Measurements from ENCODE around the gene B4GALNT3. TPM values are rescaled to one million over a fixed set of nuclear protein-coding genes. Genes with fewer than 3 reads are reported as not detected.
"Not testable (repeated sequence)": the region's sequence is repeated elsewhere in the genome, so short reads cannot be mapped to it uniquely, and the experiment has no call there.

Gene B4GALNT3
- total RNA-seq, 2 experiments from 2014 or later: 0.37 to 0.64 TPM

- Mint-ChIP-seq H3K4me1 (peaks cover 52% of the 10 kb centered on the region), H3K36me3 (peaks cover 6% of the 10 kb centered on the region), H3K9me3 (ENCODE audit: low read depth) (peaks cover 2% of the 10 kb centered on the region), H3K4me3 (no peak overlapping the region), H3K27me3 (no peaks in the 10 kb centered on the region), H3K27ac (no peak overlapping the region)
- no peak for DNase-seq
- no peak for ATAC-seq
- CTCF ChIA-PET: interaction anchor here (0.7 to 1.7 kb wide), 3 partner anchors 52 to 218 kb away, joined by 3 to 4 read pairs (median 3); no protein-coding TSS in a partner anchor
These were observed 113.5 kb downstream of the B4GALNT3 start for GRCh38 chr12:573232-573631.

GRCh38 chr12:574475-575128, 114.9 kb downstream of the B4GALNT3 start:
- Mint-ChIP-seq H3K36me3 (peaks cover 6% of the 10 kb centered on the region), H3K27ac (peak overlapping the region; percentile 54), H3K4me3 (no peak overlapping the region), H3K4me1 (peaks cover 46% of the 10 kb centered on the region), H3K27me3 (no peaks in the 10 kb centered on the region), H3K9me3 (ENCODE audit: low read depth) (peaks cover 2% of the 10 kb centered on the region)
- ATAC-seq (no peak), DNase-seq (no peak)
- CTCF ChIA-PET: interaction anchor here (0.8 to 4.6 kb wide), 14 partner anchors 34 to 378 kb away, joined by 3 to 99 read pairs (median 13); partner anchors contain the start of genes RAD52 and WNK1

GRCh38 chr12:575129-575502, 115.4 kb downstream of the B4GALNT3 start:
- H3K4me3 Mint-ChIP-seq: no peak overlapping the region
- no peak for ATAC-seq
- CTCF ChIA-PET: interaction anchor here (1.0 to 4.6 kb wide), 28 partner anchors 10 to 1009 kb away, joined by 3 to 99 read pairs (median 8); partner anchors contain the start of genes RAD52 and WNK1
- H3K27me3 Mint-ChIP-seq: no peaks in the 10 kb centered on the region
- H3K36me3 Mint-ChIP-seq: peaks cover 6% of the 10 kb centered on the region
- peaks cover 43% of the 10 kb centered on the region for H3K4me1 Mint-ChIP-seq
- DNase-seq: no peak
- H3K27ac Mint-ChIP-seq: no peak overlapping the region
- H3K9me3 Mint-ChIP-seq (ENCODE audit: low read depth): peaks cover 2% of the 10 kb centered on the region

GRCh38 chr12:575948-576614, 116.3 kb downstream of the B4GALNT3 start:
- Mint-ChIP-seq H3K27ac (peak overlapping the region; percentile 70), H3K4me3 (no peak overlapping the region)
- CTCF ChIA-PET: interaction anchor here (0.6 to 4.6 kb wide), 57 partner anchors 9 to 1027 kb away, joined by 3 to 99 read pairs (median 5); partner anchors contain the start of genes RAD52 and WNK1

GRCh38 chr12:576615-577110, 116.9 kb downstream of the B4GALNT3 start:
- no peak for ATAC-seq
- H3K4me3 Mint-ChIP-seq: no peak overlapping the region
- DNase-seq: no peak
- peaks cover 40% of the 10 kb centered on the region for H3K4me1 Mint-ChIP-seq
- peaks cover 6% of the 10 kb centered on the region for H3K36me3 Mint-ChIP-seq
- H3K27ac Mint-ChIP-seq: peak overlapping the region; percentile 55
- H3K9me3 Mint-ChIP-seq (ENCODE audit: low read depth): peaks cover 2% of the 10 kb centered on the region
- no peaks in the 10 kb centered on the region for H3K27me3 Mint-ChIP-seq
- CTCF ChIA-PET: interaction anchor here (0.6 to 4.6 kb wide), 45 partner anchors 10 to 1026 kb away, joined by 3 to 99 read pairs (median 6); partner anchors contain the start of genes RAD52 and WNK1

More at GRCh38 chr12:575948-576614, 116.3 kb downstream of the B4GALNT3 start:
- H3K4me1 Mint-ChIP-seq: peaks cover 43% of the 10 kb centered on the region
- H3K36me3 Mint-ChIP-seq: peaks cover 6% of the 10 kb centered on the region
- peaks cover 2% of the 10 kb centered on the region for H3K9me3 Mint-ChIP-seq (ENCODE audit: low read depth)
- DNase-seq: peak; percentile 85
- peak; percentile 94 for ATAC-seq
- H3K27me3 Mint-ChIP-seq: no peaks in the 10 kb centered on the region

GRCh38 chr12:577994-578747, 118.4 kb downstream of the B4GALNT3 start:
- H3K9me3 Mint-ChIP-seq (ENCODE audit: low read depth); DNase-seq; H3K4me3 Mint-ChIP-seq; H3K27me3 Mint-ChIP-seq; H3K36me3 Mint-ChIP-seq; ATAC-seq; H3K27ac Mint-ChIP-seq: not testable (repeated sequence)
- CTCF ChIA-PET: interaction anchor here (1.6 to 4.6 kb wide), 4 partner anchors 8 to 175 kb away, joined by 3 to 38 read pairs (median 6); no protein-coding TSS in a partner anchor
- H3K4me1 Mint-ChIP-seq: peaks cover 29% of the 10 kb centered on the region

GRCh38 chr12:578748-579419, 119.1 kb downstream of the B4GALNT3 start:
- CTCF ChIA-PET: interaction anchor here (1.6 to 2.8 kb wide), 4 partner anchors 9 to 280 kb away, joined by 3 to 9 read pairs (median 4); no protein-coding TSS in a partner anchor
- H3K27me3 Mint-ChIP-seq: no peaks in the 10 kb centered on the region
- no peak for DNase-seq
- H3K4me3 Mint-ChIP-seq: no peak overlapping the region
- H3K4me1 Mint-ChIP-seq: peaks cover 23% of the 10 kb centered on the region
- H3K9me3 Mint-ChIP-seq (ENCODE audit: low read depth): no peaks in the 10 kb centered on the region
- peaks cover 2% of the 10 kb centered on the region for H3K36me3 Mint-ChIP-seq
- H3K27ac Mint-ChIP-seq: no peak overlapping the region
- ATAC-seq: no peak

- H3K27ac Mint-ChIP-seq: no peak overlapping the region
- H3K9me3 Mint-ChIP-seq (ENCODE audit: low read depth): no peaks in the 10 kb centered on the region
- no peak for ATAC-seq
- DNase-seq: no peak
- no peaks in the 10 kb centered on the region for H3K27me3 Mint-ChIP-seq
- H3K4me1 Mint-ChIP-seq: peaks cover 19% of the 10 kb centered on the region
- CTCF ChIA-PET: interaction anchor here (1.6 to 2.8 kb wide), 4 partner anchors 10 to 279 kb away, joined by 3 to 9 read pairs (median 4); no protein-coding TSS in a partner anchor
- peaks cover under 1% of the 10 kb centered on the region for H3K36me3 Mint-ChIP-seq
- no peak overlapping the region for H3K4me3 Mint-ChIP-seq
These were observed 119.8 kb downstream of the B4GALNT3 start for GRCh38 chr12:579420-580110.

GRCh38 chr12:580813-581212, 121.1 kb downstream of the B4GALNT3 start:
- no peaks in the 10 kb centered on the region for H3K36me3 Mint-ChIP-seq
- no peaks in the 10 kb centered on the region for H3K27me3 Mint-ChIP-seq
- no peak for ATAC-seq
- H3K9me3 Mint-ChIP-seq (ENCODE audit: low read depth): no peaks in the 10 kb centered on the region
- no peak overlapping the region for H3K27ac Mint-ChIP-seq
- CTCF ChIA-PET: no interaction called here
- H3K4me3 Mint-ChIP-seq: no peak overlapping the region
- peaks cover 11% of the 10 kb centered on the region for H3K4me1 Mint-ChIP-seq
- no peak for DNase-seq

GRCh38 chr12:581321-581720, 121.6 kb downstream of the B4GALNT3 start:
- no peak for ATAC-seq
- no peaks in the 10 kb centered on the region for H3K9me3 Mint-ChIP-seq (ENCODE audit: low read depth)
- CTCF ChIA-PET: no interaction called here
- H3K4me3 Mint-ChIP-seq: no peak overlapping the region
- no peak for DNase-seq
- H3K36me3 Mint-ChIP-seq: no peaks in the 10 kb centered on the region
- no peaks in the 10 kb centered on the region for H3K27me3 Mint-ChIP-seq
- no peak overlapping the region for H3K27ac Mint-ChIP-seq
- H3K4me1 Mint-ChIP-seq: peaks cover 7% of the 10 kb centered on the region

GRCh38 chr12:581746-582145, 122.0 kb downstream of the B4GALNT3 start:
- peaks cover 2% of the 10 kb centered on the region for H3K4me1 Mint-ChIP-seq
- DNase-seq (no peak), ATAC-seq (no peak)
- no peaks in the 10 kb centered on the region for H3K27me3 Mint-ChIP-seq
- no peaks in the 10 kb centered on the region for H3K36me3 Mint-ChIP-seq
- no peaks in the 10 kb centered on the region for H3K9me3 Mint-ChIP-seq (ENCODE audit: low read depth)
- no peak overlapping the region for H3K27ac Mint-ChIP-seq
- no peak overlapping the region for H3K4me3 Mint-ChIP-seq
- CTCF ChIA-PET: no interaction called here

GRCh38 chr12:583251-583869, 123.6 kb downstream of the B4GALNT3 start:
- peaks cover under 1% of the 10 kb centered on the region for H3K9me3 Mint-ChIP-seq (ENCODE audit: low read depth)
- ATAC-seq (no peak), DNase-seq (no peak)
- H3K4me3 Mint-ChIP-seq: no peak overlapping the region
- no peaks in the 10 kb centered on the region for H3K27me3 Mint-ChIP-seq
- no peaks in the 10 kb centered on the region for H3K4me1 Mint-ChIP-seq
- no peak overlapping the region for H3K27ac Mint-ChIP-seq
- H3K36me3 Mint-ChIP-seq: no peaks in the 10 kb centered on the region
- CTCF ChIA-PET: no interaction called here
